Fibroblast of lung (primary cell): ENCODE measurements around the gene TUBB.
"Not testable (repeated sequence)": the region's sequence is repeated elsewhere in the genome, so short reads cannot be mapped to it uniquely, and the experiment has no call there.

Experiments used
- CTCF ChIP-seq, 2 donors: IDR thresholded peaks in 1 of 2; conservative IDR thresholded peaks in 1 of 2; 1 replicate in 1 of 2; 2 replicates in 1 of 2; pipeline ENCODE4 v1.5.1; 2011 to 2012; ENCODE audit warnings: low read length in 2 of 2, control low read depth in 1 of 2, inconsistent platforms in 1 of 2, low read depth in 1 of 2, mild to moderate bottlenecking in 1 of 2
- EZH2 ChIP-seq: IDR thresholded peaks from 2 replicates; pipeline ENCODE4 v1.5.1; 2012; ENCODE audit warnings: low read length, control low read depth, mild to moderate bottlenecking; ENCODE audit errors: missing control alignments

DNA sequence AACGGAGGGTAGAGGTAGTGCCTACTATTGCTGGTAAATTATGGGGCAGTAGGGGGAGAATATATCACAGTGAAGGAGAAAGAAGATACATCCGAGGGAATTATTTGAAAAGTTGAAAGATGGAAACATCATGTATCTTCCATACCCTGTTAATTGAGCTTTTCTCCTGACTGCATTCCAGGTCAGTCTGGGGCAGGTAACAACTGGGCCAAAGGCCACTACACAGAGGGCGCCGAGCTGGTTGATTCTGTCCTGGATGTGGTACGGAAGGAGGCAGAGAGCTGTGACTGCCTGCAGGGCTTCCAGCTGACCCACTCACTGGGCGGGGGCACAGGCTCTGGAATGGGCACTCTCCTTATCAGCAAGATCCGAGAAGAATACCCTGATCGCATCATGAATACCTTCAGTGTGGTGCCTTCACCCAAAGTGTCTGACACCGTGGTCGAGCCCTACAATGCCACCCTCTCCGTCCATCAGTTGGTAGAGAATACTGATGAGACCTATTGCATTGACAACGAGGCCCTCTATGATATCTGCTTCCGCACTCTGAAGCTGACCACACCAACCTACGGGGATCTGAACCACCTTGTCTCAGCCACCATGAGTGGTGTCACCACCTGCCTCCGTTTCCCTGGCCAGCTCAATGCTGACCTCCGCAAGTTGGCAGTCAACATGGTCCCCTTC, 3.1 kb downstream of the TUBB start:
- TF ChIP-seq CTCF (conservative IDR thresholded peaks at IDR 0.05 in 1 of 2, IDR thresholded peaks at IDR 0.05 in 1 of 2; ENCODE audit: low read depth in 1 of 2, low read length in 2 of 2); EZH2: not testable (repeated sequence)
